CD4-positive, alpha-beta T cell treated with Interleukin-1 beta for 1 hour (primary cell): Measurements from ENCODE around the gene ENO4.

ENCODE experiments used
- DNase-seq, 2 donors: peaks; one replicate each; pipeline ENCODE4 v3.0.0-alpha.2; 2020 to 2022

ENO4 gene

GRCh38 chr10:116849248-116850057 lies at the start of gene ENO4:
Gene ENO4, plus strand, starts transcription at chr10:116849499. Its CDS starts 68 bp downstream, at chr10:116849567.
- DNase-seq: peak; percentile 18 to 34

GRCh38 chr10:116800286-116800929 lies 48.9 kb upstream of the ENO4 start:
- DNase-seq: no peak

- DNase-seq: no peak
These were observed 47.6 kb upstream of the ENO4 start for GRCh38 chr10:116801658-116802057.

- no peak for DNase-seq
These were observed 46.8 kb upstream of the ENO4 start for GRCh38 chr10:116802474-116802873.

- DNase-seq: no peak
These were observed 46.4 kb upstream of the ENO4 start for GRCh38 chr10:116802876-116803275.

- no peak for DNase-seq
These were observed 45.6 kb upstream of the ENO4 start for GRCh38 chr10:116803451-116804249.

GRCh38 chr10:116808706-116809105 lies 40.6 kb upstream of the ENO4 start:
- no peak for DNase-seq

- DNase-seq: no peak
These were observed 39.7 kb upstream of the ENO4 start for GRCh38 chr10:116809483-116810119.

GRCh38 chr10:116810120-116810500 lies 39.2 kb upstream of the ENO4 start:
- no peak for DNase-seq

- no peak for DNase-seq
These were observed 38.4 kb upstream of the ENO4 start for GRCh38 chr10:116810895-116811294.

- DNase-seq: no peak
These were observed 37.6 kb upstream of the ENO4 start for GRCh38 chr10:116811691-116812090.

- DNase-seq: no peak
These were observed 33.5 kb upstream of the ENO4 start for GRCh38 chr10:116815641-116816415.

- no peak for DNase-seq
These were observed 32.1 kb upstream of the ENO4 start for GRCh38 chr10:116817178-116817577.

GRCh38 chr10:116817780-116818343 lies 31.4 kb upstream of the ENO4 start:
- DNase-seq: no peak

GRCh38 chr10:116819999-116820677 lies 29.2 kb upstream of the ENO4 start:
- no peak for DNase-seq

- no peak for DNase-seq
These were observed 23.4 kb upstream of the ENO4 start for GRCh38 chr10:116825901-116826300.

GRCh38 chr10:116826803-116827202 lies 22.5 kb upstream of the ENO4 start:
- DNase-seq: no peak

- no peak for DNase-seq
These were observed 22.1 kb upstream of the ENO4 start for GRCh38 chr10:116827214-116827671.

GRCh38 chr10:116828116-116828515 lies 21.2 kb upstream of the ENO4 start:
- DNase-seq: no peak

GRCh38 chr10:116829711-116830110 lies 19.6 kb upstream of the ENO4 start:
- DNase-seq: no peak

GRCh38 chr10:116831086-116831485 lies 18.2 kb upstream of the ENO4 start:
- DNase-seq: no peak
